GDM1 (cell line): ENCODE measurements around the gene CD6.

Experiments
- DNase-seq: peaks from one replicate; lab custom pipeline; 2025; lab: John Stamatoyannopoulos, UW

Gene CD6

GRCh38 chr11:60934790-60935605, 36.5 kb upstream of the CD6 start:
- no peak for DNase-seq

- DNase-seq: no peak
Observed at GRCh38 chr11:60935676-60936442, 35.6 kb upstream of the CD6 start.

GRCh38 chr11:60936467-60937143, 34.9 kb upstream of the CD6 start:
- DNase-seq: no peak

GRCh38 chr11:60937144-60937527, 34.3 kb upstream of the CD6 start:
- no peak for DNase-seq

- DNase-seq: no peak
Observed at GRCh38 chr11:60937811-60938210, 33.7 kb upstream of the CD6 start.

GRCh38 chr11:60938500-60938899, 33.0 kb upstream of the CD6 start:
- no peak for DNase-seq

- DNase-seq: no peak
Observed at GRCh38 chr11:60939301-60939700, 32.2 kb upstream of the CD6 start.

GRCh38 chr11:60939855-60940254, 31.6 kb upstream of the CD6 start:
- DNase-seq: no peak

GRCh38 chr11:60941371-60942119, 29.9 kb upstream of the CD6 start:
- DNase-seq: no peak

- DNase-seq: no peak
Observed at GRCh38 chr11:60942219-60942618, 29.3 kb upstream of the CD6 start.

GRCh38 chr11:60942970-60943565, 28.4 kb upstream of the CD6 start:
- DNase-seq: no peak

GRCh38 chr11:60944490-60945294, 26.8 kb upstream of the CD6 start:
- DNase-seq: no peak

GRCh38 chr11:60945295-60945667, 26.2 kb upstream of the CD6 start:
- no peak for DNase-seq

GRCh38 chr11:60946601-60947264, 24.7 kb upstream of the CD6 start:
- no peak for DNase-seq

GRCh38 chr11:60947700-60948099, 23.8 kb upstream of the CD6 start:
- DNase-seq: no peak

- DNase-seq: no peak
Observed at GRCh38 chr11:60948250-60948649, 23.2 kb upstream of the CD6 start.

GRCh38 chr11:60950024-60950423, 21.5 kb upstream of the CD6 start:
- DNase-seq: no peak

GRCh38 chr11:60950933-60951605, 20.4 kb upstream of the CD6 start:
- no peak for DNase-seq

- no peak for DNase-seq
Observed at GRCh38 chr11:60951606-60951903, 19.9 kb upstream of the CD6 start.
